ENCODE measurements around the gene EIF2S3. TPM values are rescaled to one million over a fixed set of nuclear protein-coding genes. Genes with fewer than 3 reads are reported as not detected.
"Not testable (repeated sequence)": the region's sequence is repeated elsewhere in the genome, so short reads cannot be mapped to it uniquely, and the experiment has no call there.

The EIF2S3 gene
- total and polyA plus RNA-seq, 3 experiments from 2014 or later = 95.6 to 277 (median 259) TPM

DNA sequence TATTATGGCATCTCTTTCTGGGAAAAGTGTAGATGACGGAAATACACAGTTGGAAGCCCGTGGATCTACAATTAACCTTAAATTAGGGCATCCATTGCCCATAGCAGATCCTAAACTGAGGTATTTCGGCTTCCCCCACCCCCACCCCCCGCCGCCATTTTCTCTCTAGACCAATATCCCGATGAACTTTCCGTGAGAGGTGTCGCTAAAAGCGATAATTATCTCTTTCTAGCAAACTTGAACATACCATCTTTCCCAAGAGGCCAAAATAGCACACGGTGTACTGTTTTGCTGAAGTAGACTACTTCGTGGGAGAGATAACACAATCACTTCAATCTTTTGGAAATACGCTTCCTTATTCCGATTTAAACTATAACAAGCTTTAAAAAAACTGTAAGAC is 28.3 kb upstream of the EIF2S3 start:
- Histone ChIP-seq H3K27me3 (ENCODE audit: insufficient read depth, low read length, poor library complexity, severe bottlenecking) (no peaks in the 10 kb centered on the region), H3K36me3 (ENCODE audit: insufficient read depth, low read length) (no peaks in the 10 kb centered on the region), H3K27ac (ENCODE audit: low read depth, low read length) (peak overlapping the region; percentile 80), H3K4me1 (ENCODE audit: insufficient read depth, low read length) (peaks cover 4% of the 10 kb centered on the region), H3K4me3 (ENCODE audit: low read length) (peak overlapping the region; percentile 70), H3K9me3 (ENCODE audit: low read length) (no peaks in the 10 kb centered on the region)
- ChIA-PET POLR2A (interaction anchor here (1.4 to 3.5 kb wide), 3 partner anchors 14 to 118 kb away, joined by 4 to 43 read pairs (median 18); partner anchors contain the start of genes APOO, CXorf58 and EIF2S3), CTCF (interaction anchor here (1.0 to 5.2 kb wide), 4 partner anchors 26 to 244 kb away, joined by 3 to 44 read pairs (median 4); partner anchors contain the start of genes EIF2S3 and SAT1)
- H3K36me3 Mint-ChIP-seq = peaks cover 0 to 13% (median 2%) of the 10 kb centered on the region in 3 donors
- H3K9me3 Mint-ChIP-seq = no peaks in the 10 kb centered on the region
- no peak for DNase-seq
- H3K27me3 Mint-ChIP-seq = peaks cover 0 to 26% of the 10 kb centered on the region in 2 donors
- peak overlapping the region in 5 of 8 donors; percentile 48 to 94 (median 93) for H3K27ac Mint-ChIP-seq
- H3K4me3 Mint-ChIP-seq = peak overlapping the region; percentile 83 to 95 (median 86)
- peaks cover 14 to 21% (median 18%) of the 10 kb centered on the region in 3 donors for H3K4me1 Mint-ChIP-seq

DNA sequence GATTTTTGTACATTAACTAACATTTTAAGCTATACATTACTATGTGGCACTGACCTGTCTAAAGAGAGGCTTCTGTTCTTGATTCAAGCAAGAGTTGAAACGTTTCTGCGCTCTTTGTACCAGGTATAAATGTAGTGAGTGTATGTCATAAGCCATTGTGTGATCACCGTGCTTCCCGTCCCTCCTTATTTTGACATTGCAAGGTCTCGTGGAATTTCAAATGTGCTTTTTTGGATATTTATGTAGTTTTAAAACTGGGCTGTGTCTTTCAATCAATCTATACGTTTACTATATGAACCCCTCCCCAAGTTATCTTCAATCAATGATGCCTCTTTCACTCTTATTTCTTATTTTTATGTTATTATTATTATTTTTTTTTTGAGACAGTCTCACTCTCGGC is 27.7 kb upstream of the EIF2S3 start, which contains the start of gene KLHL15:
Gene KLHL15, minus strand, starts transcription at position 101 of the 400 bp plus-strand sequence. CDS start 20,493 bp downstream, outside the sequence.
- peak within 1 kb of the TSS; percentile 70 for H3K4me3 ChIP-seq (ENCODE audit: low read length)
- H3K4me1 ChIP-seq (ENCODE audit: insufficient read depth, low read length) = no peaks in the 10 kb centered on the region
- H3K4me1 Mint-ChIP-seq = peaks cover 10 to 16% (median 13%) of the 10 kb centered on the region in 3 donors
- peak within 1 kb of the TSS; percentile 80 for H3K27ac ChIP-seq (ENCODE audit: low read depth, low read length)
- DNase-seq = no peak
- CTCF ChIA-PET = interaction anchor here (1.2 to 5.2 kb wide), 2 partner anchors 28 to 244 kb away, joined by 3 to 44 read pairs; partner anchors contain the start of genes EIF2S3 and SAT1
- H3K9me3 Mint-ChIP-seq = no peaks in the 10 kb centered on the region
- no peaks in the 10 kb centered on the region for H3K9me3 ChIP-seq (ENCODE audit: low read length)
- H3K27ac Mint-ChIP-seq = peak within 1 kb of the TSS; percentile 51 to 96 (median 93)
- H3K27me3 ChIP-seq (ENCODE audit: insufficient read depth, low read length, poor library complexity, severe bottlenecking) = no peaks in the 10 kb centered on the region
- H3K36me3 Mint-ChIP-seq = peaks cover 0 to 8% (median 0%) of the 10 kb centered on the region in 3 donors
- H3K27me3 Mint-ChIP-seq = peaks cover 0 to 24% of the 10 kb centered on the region in 2 donors
- POLR2A ChIA-PET = interaction anchor here (3.5 kb wide), 1 partner anchor 27 kb away, joined by 43 read pairs; the partner anchor contains the start of gene EIF2S3
- H3K4me3 Mint-ChIP-seq = peak within 1 kb of the TSS; percentile 83 to 95 (median 86)
- no peaks in the 10 kb centered on the region for H3K36me3 ChIP-seq (ENCODE audit: insufficient read depth, low read length)

DNA sequence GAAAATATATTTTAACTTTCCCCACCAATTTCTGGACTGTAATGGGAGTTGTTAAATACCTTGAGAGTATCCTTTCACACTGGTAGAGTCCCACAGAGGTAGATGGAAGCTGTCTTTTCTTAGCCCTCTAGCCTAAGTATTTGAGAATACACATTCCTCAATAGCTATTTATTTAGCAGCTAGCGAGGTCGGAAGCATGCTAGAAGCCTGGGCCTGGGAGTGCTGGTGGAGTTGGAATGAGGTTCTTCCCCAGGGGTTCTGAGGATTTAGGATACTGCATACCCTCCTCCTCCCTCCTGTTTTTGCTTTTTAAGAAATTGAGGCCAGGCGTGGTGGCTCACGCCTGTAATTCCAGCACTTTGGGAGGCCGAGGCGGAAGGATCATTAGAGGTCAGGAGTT is 26.8 kb upstream of the EIF2S3 start:
- H3K27ac ChIP-seq (ENCODE audit: low read depth, low read length) = no peak overlapping the region
- no peak overlapping the region for H3K4me3 ChIP-seq (ENCODE audit: low read length)
- no peaks in the 10 kb centered on the region for H3K4me1 ChIP-seq (ENCODE audit: insufficient read depth, low read length)
- Mint-ChIP-seq H3K4me1 (peaks cover 10 to 14% (median 11%) of the 10 kb centered on the region in 3 donors), H3K27me3 (peaks cover 0 to 30% of the 10 kb centered on the region in 2 donors), H3K9me3 (no peaks in the 10 kb centered on the region), H3K36me3 (peaks cover 0 to 8% (median 0%) of the 10 kb centered on the region in 3 donors), H3K4me3 (no peak overlapping the region), H3K27ac (peak overlapping the region in 1 of 8 donors; percentile 63)
- no peaks in the 10 kb centered on the region for H3K36me3 ChIP-seq (ENCODE audit: insufficient read depth, low read length)
- ChIA-PET POLR2A (no interaction called here), CTCF (interaction anchor here (5.2 kb wide), 1 partner anchor 27 kb away, joined by 44 read pairs; the partner anchor contains the start of gene EIF2S3)
- DNase-seq = no peak
- no peaks in the 10 kb centered on the region for H3K27me3 ChIP-seq (ENCODE audit: insufficient read depth, low read length, poor library complexity, severe bottlenecking)
- no peaks in the 10 kb centered on the region for H3K9me3 ChIP-seq (ENCODE audit: low read length)

DNA sequence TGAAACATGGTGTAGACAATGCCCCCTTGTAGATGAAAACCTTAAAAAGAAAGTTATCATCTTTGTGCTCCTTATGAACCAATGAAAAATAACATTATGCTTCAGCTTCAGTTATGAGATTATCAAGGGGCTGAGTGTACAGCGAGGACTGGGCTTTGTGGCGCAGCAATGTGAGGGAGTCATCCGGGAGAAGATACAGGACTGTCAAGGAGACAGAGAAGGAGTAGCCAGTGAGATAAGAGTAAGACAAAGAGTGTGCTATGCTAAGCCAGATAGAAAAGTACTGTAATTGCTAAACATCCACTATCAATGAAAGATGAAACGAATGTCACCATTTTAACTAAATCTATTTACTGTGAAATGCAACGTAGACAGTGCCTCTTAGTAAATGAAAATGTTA is 24.2 kb upstream of the EIF2S3 start:
- Mint-ChIP-seq H3K4me3 (no peak overlapping the region), H3K4me1 (peaks cover 4 to 7% (median 4%) of the 10 kb centered on the region in 3 donors), H3K36me3 (peaks cover 0 to 3% (median 0%) of the 10 kb centered on the region in 3 donors), H3K9me3 (no peaks in the 10 kb centered on the region), H3K27me3 (peaks cover 0 to 30% of the 10 kb centered on the region in 2 donors), H3K27ac (peak overlapping the region in 1 of 8 donors; percentile 2)
- no peaks in the 10 kb centered on the region for H3K9me3 ChIP-seq (ENCODE audit: low read length)
- H3K4me3 ChIP-seq (ENCODE audit: low read length) = no peak overlapping the region
- ChIA-PET CTCF (interaction anchor here (1.4 kb wide), 1 partner anchor 23 kb away, joined by 5 read pairs; no protein-coding TSS in a partner anchor), POLR2A (interaction anchor here (0.7 kb wide), 1 partner anchor 15 kb away, joined by 3 read pairs; no protein-coding TSS in a partner anchor)
- H3K36me3 ChIP-seq (ENCODE audit: insufficient read depth, low read length) = no peaks in the 10 kb centered on the region
- H3K4me1 ChIP-seq (ENCODE audit: insufficient read depth, low read length) = no peaks in the 10 kb centered on the region
- H3K27me3 ChIP-seq (ENCODE audit: insufficient read depth, low read length, poor library complexity, severe bottlenecking) = no peaks in the 10 kb centered on the region
- DNase-seq = no peak
- H3K27ac ChIP-seq (ENCODE audit: low read depth, low read length) = no peak overlapping the region

DNA sequence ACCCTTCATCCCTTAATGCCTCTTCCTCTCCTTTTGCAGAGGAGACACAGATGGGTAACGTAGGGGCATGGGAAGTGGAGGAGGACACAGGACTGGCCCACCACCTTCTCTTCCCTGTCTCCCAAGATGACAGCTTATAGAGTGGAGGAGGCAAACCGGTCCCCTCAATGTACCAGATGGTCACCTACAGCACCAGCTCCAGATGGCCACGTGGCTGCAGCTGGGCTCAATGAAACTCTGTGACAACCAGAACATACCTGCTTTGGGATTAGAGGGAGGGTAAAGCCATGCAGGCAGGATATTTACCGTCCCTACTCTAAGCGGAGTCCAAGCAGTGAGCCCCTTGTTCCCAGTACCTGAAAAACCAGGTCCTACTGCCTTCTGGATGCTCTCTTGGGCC is 20.3 kb upstream of the EIF2S3 start:
- H3K27me3 ChIP-seq (ENCODE audit: insufficient read depth, low read length, poor library complexity, severe bottlenecking) = no peaks in the 10 kb centered on the region
- Mint-ChIP-seq H3K4me1 (no peaks in the 10 kb centered on the region), H3K36me3 (no peaks in the 10 kb centered on the region), H3K9me3 (no peaks in the 10 kb centered on the region), H3K4me3 (no peak overlapping the region), H3K27me3 (peaks cover 0 to 18% of the 10 kb centered on the region in 2 donors), H3K27ac (peak overlapping the region in 1 of 8 donors; percentile 50)
- ChIA-PET CTCF (interaction anchor here (1.1 kb wide), 1 partner anchor 10 kb away, joined by 3 read pairs; no protein-coding TSS in a partner anchor), POLR2A (no interaction called here)
- no peaks in the 10 kb centered on the region for H3K4me1 ChIP-seq (ENCODE audit: insufficient read depth, low read length)
- DNase-seq = no peak
- H3K27ac ChIP-seq (ENCODE audit: low read depth, low read length) = no peak overlapping the region
- H3K9me3 ChIP-seq (ENCODE audit: low read length) = no peaks in the 10 kb centered on the region
- no peak overlapping the region for H3K4me3 ChIP-seq (ENCODE audit: low read length)
- H3K36me3 ChIP-seq (ENCODE audit: insufficient read depth, low read length) = no peaks in the 10 kb centered on the region

DNA sequence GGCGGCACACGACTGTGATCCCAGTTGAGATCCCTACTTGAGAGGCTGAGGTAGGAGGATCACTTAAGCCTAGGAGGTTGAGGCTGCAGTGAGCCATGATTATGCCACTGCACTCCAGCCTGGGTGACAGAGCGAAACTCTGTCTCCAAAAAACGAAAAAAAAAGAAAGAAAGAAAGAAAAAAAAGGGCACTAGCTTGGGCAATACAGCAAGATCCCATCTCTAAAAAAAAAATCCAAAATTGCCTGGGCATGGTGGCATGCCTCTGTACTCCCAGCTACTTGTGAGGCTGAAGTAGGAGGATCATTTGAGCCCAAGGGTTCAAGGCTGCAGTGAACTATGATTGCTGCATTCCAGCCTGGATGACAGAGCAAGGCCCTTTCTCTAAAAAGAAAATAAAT is 17.0 kb upstream of the EIF2S3 start:
- H3K4me1 ChIP-seq (ENCODE audit: insufficient read depth, low read length) = no peaks in the 10 kb centered on the region
- CTCF ChIA-PET = no interaction called here
- no peaks in the 10 kb centered on the region for H3K4me1 Mint-ChIP-seq
- no peak for DNase-seq
- H3K27me3 Mint-ChIP-seq = peaks cover 0 to 6% of the 10 kb centered on the region in 2 donors
- no peaks in the 10 kb centered on the region for H3K9me3 Mint-ChIP-seq
- H3K27me3 ChIP-seq (ENCODE audit: insufficient read depth, low read length, poor library complexity, severe bottlenecking) = no peaks in the 10 kb centered on the region
- POLR2A ChIA-PET = no interaction called here
- no peaks in the 10 kb centered on the region for H3K9me3 ChIP-seq (ENCODE audit: low read length)
- H3K36me3 Mint-ChIP-seq = no peaks in the 10 kb centered on the region
- H3K4me3 ChIP-seq (ENCODE audit: low read length) = no peak overlapping the region
- H3K4me3 Mint-ChIP-seq = no peak overlapping the region
- no peak overlapping the region for H3K27ac Mint-ChIP-seq
- H3K36me3 ChIP-seq (ENCODE audit: insufficient read depth, low read length) = no peaks in the 10 kb centered on the region
- no peak overlapping the region for H3K27ac ChIP-seq (ENCODE audit: low read depth, low read length)

DNA sequence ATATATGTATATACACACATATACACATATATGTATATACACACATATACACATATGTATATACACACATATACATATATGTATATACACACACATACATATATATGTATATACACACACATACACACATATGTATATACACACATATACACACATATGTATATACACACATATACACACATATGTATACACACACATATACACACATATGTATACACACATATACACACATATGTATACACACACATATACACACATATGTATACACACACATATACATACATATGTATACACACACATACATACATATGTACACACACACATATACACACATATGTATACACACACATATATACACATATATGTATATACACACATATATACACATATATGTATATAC is 8.7 kb upstream of the EIF2S3 start:
- DNase-seq; H3K27ac ChIP-seq (ENCODE audit: low read depth, low read length); H3K36me3 Mint-ChIP-seq; CTCF ChIA-PET; H3K27me3 Mint-ChIP-seq; H3K4me1 ChIP-seq (ENCODE audit: insufficient read depth, low read length); H3K36me3 ChIP-seq (ENCODE audit: insufficient read depth, low read length); H3K9me3 ChIP-seq (ENCODE audit: low read length); H3K27ac Mint-ChIP-seq; H3K27me3 ChIP-seq (ENCODE audit: insufficient read depth, low read length, poor library complexity, severe bottlenecking); H3K4me3 ChIP-seq (ENCODE audit: low read length); H3K9me3 Mint-ChIP-seq; H3K4me1 Mint-ChIP-seq; POLR2A ChIA-PET; H3K4me3 Mint-ChIP-seq: not testable (repeated sequence)

DNA sequence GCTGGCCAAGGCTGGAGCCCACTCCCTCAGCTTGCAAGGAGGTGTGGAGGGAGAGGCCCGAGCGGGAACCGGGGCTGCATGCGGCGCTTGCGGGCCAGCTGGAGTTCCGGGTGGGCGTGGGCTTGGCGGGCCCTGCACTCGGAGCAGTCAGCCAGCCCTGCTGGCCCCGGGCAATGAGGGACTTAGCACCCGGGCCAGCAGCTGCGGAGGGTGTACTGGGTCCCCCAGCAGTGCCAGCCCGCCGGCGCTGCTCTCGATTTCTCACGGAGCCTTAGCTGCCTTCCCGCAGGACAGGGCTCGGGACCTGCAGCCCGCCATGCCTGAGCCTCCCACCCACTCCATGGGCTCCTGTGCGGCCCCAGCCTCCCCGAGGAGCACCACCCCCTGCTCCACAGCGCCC is 5.1 kb upstream of the EIF2S3 start:
- DNase-seq; H3K27ac Mint-ChIP-seq; H3K4me1 ChIP-seq (ENCODE audit: insufficient read depth, low read length); H3K4me1 Mint-ChIP-seq; H3K36me3 ChIP-seq (ENCODE audit: insufficient read depth, low read length); H3K4me3 Mint-ChIP-seq; CTCF ChIA-PET; H3K4me3 ChIP-seq (ENCODE audit: low read length); H3K27ac ChIP-seq (ENCODE audit: low read depth, low read length); H3K36me3 Mint-ChIP-seq; H3K9me3 Mint-ChIP-seq; H3K9me3 ChIP-seq (ENCODE audit: low read length); POLR2A ChIA-PET; H3K27me3 Mint-ChIP-seq; H3K27me3 ChIP-seq (ENCODE audit: insufficient read depth, low read length, poor library complexity, severe bottlenecking): not testable (repeated sequence)

Data from CD8-positive, alpha-beta memory T cell (primary cell).